CD1c-positive myeloid dendritic cell (primary cell): ENCODE data around the gene USP49.
"Not testable (repeated sequence)": the region's sequence is repeated elsewhere in the genome, so short reads cannot be mapped to it uniquely, and the experiment has no call there.

ENCODE experiments used
- DNase-seq: peaks from one replicate; pipeline ENCODE4 v3.0.0-alpha.2; 2016; ENCODE audit errors: extremely low spot score

The USP49 gene

GRCh38 chr6:41895300-41896233 lies at the start of gene USP49:
Gene USP49, minus strand, starts transcription at chr6:41895375. Its CDS starts 88,392 bp downstream, at chr6:41806983.
- peak; percentile 94 for DNase-seq

DNA sequence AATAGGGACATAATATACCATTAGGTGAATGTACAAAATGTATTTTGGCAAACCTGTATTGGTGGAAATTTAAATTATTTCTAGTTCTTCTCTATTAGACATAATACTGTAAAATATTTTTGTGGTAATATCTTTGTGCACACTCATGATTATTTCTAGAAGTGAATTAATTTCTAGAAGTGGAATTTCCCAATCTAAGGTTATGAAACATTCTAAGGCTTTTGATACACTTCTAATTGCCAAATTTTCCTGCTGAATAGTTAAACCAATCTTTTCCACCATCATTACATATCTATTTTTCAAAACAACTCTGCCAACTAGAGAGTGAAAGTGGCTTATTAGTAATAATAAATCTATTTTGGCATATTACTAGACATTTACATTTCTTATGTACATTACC lies 48.3 kb upstream of the USP49 start:
- no peak for DNase-seq

GRCh38 chr6:41942882-41943281 lies 47.7 kb upstream of the USP49 start:
- not testable (repeated sequence) for DNase-seq

DNA sequence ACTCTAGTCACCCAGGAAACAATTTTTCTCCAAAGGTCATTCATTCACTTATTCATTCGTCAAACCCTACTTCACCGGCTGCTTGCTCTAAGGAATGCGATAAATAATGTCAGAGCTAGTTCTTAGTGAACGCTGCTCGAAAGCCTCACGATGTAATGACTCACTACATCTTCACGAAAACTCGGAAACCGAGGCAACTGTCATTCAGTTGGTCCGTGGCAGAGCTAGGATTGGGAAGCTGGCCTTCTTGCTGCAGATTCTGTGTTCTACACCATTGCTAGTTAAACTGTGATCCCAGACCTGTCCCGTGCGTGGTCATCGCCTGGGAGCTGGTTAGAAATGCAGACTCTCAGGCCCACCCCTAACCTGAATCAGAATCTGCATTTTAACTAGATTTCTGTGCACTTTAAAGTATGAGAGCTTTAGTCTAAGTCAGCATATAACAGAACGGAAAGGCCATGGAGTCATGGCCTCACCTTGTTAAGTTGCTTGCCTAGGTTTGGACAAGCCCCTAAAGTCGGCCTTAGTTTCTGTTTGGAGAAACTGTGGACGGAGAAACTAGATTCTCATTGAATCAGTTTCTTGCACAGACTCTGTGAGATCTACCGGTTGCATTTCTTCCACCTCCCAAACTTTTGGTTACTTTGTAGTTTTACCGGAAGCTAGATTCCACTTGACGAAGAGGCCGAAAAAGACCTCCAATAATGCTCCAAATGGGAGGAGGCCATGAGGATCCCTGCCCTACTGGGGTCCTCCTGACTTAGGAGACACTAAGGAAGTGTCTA lies 47.1 kb upstream of the USP49 start:
- DNase-seq: no peak

DNA sequence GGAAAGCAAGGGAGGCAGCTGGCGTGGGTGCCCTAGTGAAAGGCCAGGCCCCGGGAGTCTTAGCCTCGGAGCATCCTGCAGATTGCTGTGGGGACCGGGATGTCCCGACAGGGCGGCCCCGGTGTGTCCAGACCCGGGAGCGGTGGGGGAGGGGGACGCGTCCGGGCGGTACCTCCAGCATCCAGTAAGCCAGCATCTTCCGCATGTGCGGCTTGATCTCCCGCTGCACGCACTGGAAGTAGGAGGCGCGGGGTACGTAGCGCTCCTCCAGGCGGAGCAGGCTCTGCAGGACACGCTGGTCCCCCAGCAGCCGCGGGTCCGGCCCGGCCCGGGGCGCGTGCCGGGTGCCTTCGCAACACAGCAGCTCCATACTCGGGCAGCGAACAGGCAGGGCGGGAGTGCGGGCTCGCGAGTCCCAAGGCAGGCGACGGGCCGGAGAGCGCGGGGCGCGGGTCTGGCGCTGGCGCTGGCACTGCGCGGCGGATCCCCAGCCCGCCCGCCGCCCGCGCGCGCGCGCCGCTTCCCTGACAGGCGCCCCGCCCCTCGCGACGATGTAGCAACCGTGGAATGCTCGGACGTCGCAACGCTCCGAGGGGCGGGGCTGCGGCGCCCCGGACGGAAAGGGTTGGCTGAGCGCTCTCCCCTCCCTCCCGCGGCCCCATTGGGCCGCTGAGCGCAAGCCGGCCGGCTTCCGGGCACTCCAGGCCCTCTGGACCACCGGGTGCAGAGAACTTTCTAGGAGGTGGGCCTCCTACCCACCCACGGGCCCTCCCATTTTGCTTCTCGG lies 46.3 kb upstream of the USP49 start, which contains the start of gene CCND3:
CCND3 (minus strand) TSS at position 529 of the 787 bp plus-strand sequence; CDS start at position 370, 159 bp downstream.
- peak; percentile 98 for DNase-seq

- peak; percentile 56 for DNase-seq
These were observed 45.6 kb upstream of the USP49 start for GRCh38 chr6:41940759-41941279.

DNA sequence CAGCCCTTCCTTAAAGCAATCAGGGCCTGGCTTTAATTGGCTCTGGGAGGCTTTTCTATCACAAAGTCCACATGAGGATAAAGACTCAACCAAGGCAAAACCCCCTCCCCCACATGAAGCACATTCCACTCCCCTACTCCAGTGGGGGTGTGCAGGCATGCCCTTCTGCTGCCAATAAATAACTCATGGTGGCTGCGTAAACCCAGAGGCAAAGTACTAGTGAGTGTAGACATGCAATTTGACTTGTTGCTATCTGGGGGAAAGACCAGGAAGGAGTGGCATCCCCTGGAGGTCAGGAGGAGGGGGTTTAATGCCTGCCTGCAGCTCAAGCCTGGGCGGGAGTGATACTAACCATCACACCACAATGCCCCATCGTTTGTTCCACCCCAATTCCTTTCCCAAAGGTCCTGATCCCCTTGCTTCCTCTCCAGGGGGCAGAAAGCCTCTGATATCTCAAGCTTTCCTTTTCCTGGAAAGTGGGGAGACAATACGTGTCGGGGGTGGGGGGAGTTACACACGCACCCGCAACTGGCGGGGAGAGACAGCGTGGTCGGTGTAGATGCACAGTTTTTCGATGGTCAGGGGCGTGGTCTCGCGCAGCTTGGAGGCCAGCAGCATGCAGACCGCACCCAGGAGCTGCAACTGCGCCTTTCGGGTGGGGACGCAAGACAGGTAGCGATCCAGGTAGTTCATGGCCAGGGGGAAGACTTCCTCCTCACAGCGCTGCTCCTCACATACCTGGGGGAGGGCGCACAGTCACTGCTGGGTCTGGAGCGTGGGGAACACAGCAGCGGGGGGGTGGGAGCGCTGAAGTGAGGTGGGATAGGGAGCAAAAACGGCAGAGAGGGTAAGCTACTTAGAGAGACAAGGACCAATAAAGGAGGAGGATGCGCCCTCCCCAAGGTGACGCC lies 44.9 kb upstream of the USP49 start:
- DNase-seq: no peak

- DNase-seq: peak; percentile 75
These were observed 44.1 kb upstream of the USP49 start for GRCh38 chr6:41939176-41939847.

DNA sequence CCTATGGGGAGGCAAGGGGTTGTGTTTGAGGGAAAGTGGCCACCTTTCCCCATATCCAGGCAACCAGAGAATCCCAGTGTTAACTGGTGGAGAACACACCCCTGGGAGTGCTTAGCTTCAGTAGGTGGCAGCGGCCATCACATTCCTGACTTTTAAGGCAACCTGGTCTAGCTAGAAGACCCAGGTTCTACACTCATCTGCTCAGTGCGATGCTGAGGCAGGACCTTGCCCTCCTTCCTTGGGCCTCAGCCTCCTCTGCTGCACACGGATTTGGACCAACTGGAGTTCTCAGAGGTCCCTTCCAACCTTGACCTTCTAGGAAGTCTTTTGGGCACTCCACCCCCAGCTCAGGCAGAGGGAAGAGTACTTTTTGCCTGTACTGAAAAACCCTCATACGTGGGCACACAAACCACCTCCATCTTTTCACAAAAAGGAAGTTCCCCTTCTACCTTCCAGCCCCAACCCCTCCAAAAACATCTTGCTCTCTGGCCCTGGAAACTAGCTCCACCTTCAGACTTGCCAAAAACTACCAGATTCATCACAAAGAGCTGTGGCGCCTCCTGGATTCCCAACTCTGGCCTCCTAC lies 43.5 kb upstream of the USP49 start:
- DNase-seq: no peak

GRCh38 chr6:41937861-41938574 lies 42.8 kb upstream of the USP49 start:
- peak; percentile 64 for DNase-seq

GRCh38 chr6:41937472-41937860 lies 42.3 kb upstream of the USP49 start:
- DNase-seq: no peak

- DNase-seq: peak; percentile 87
These were observed 41.1 kb upstream of the USP49 start for GRCh38 chr6:41936073-41936837.

DNA sequence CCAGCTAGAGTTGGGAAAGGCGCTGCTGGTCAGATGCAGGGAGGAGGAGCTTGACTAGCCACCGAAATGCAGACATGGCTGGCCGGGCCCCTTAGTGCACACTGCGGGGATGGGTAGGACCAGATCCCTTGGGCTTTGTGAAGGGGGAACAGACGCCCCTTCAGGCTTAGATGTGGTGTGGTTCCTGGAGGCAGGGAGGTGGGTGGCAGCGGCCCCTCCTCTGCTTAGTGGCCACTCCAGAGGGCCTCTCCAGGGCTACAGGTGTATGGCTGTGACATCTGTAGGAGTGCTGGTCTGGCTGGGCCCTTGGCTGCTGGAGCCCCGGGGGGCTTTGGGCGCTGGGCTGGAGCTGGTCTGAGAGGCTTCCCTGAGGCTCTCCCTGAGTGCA lies 40.5 kb upstream of the USP49 start:
- DNase-seq: no peak

GRCh38 chr6:41935193-41935574 lies 40.0 kb upstream of the USP49 start:
- DNase-seq: no peak

DNA sequence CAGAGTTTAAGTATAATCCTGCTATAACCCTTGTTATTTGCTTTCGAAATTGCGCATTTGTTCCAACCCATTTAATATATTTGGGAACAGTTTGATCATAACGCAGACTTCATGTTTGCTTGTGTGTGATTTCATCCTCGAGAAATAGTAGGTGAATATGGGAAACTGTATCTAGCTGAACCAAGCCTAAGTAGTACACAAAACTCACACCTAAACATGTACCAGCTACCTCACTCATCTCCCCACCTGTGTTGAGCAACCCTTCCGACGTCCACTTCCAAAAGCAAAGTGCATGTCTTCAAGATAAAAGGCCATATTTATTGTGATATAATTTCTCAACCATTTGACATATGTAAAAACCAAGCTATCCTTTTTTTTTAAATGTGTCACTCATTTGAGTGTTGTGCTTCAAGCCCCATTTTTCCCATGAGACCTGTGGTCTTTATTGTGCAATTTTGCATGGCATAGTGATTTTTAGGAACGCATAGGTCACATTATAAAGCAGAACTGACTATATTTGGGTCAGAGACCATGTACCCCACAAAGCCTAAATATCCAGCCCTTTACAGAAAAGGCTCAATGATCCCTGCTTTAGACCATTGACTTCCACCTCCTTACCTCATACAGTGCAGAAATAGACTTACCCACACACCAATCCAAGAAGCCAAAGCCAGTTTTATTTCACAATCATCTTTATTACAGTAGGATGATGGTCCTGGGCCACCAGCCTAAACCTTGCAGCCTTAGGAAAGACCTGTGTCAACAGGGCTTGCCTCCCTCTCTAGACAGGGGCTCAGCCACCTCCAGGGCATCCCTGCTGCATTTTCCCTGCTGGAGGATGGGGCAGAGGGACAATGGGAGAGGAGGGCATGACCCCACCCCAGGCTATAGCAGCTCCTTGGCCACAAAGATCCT lies 39.4 kb upstream of the USP49 start:
- DNase-seq: no peak

DNA sequence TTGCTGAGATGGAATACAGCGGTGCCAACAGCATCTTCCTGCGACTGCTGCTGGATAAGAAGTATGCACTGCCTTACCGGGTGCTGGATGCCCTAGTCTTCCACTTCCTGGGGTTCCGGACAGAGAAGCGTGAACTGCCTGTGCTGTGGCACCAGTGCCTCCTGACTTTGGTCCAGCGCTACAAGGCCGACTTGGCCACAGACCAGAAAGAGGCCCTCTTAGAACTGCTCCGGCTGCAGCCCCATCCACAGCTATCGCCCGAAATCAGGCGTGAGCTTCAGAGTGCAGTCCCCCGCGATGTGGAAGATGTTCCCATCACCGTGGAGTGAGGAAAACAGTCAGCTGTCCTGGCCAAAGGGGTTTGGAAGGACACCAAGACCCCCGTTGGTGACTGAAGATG lies 37.2 kb upstream of the USP49 start:
- no peak for DNase-seq

DNA sequence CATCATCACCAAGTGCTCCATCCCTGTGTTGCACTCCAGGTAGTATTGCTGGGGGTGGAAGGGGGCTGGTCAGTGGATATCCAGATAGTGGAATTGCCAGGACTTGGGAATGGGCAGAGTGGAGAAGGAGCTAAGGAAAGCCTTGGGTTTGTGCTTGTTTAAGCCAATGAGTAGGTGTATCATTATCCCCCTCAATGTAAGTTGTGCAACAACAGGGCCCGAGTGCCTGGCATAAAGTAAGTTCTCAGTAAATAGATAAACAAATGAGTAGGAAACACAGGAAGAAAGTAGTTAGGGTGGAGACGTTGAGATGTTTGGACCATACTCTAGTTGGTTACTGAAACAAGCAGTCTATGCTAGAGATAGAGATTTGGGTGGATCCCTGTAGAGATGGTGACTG lies 36.6 kb upstream of the USP49 start:
- no peak for DNase-seq
